IPS-NIHi7 (cell line): ENCODE measurements around the gene IMPACT.
A peak's percentile ranks its signal among the peaks of the same experiment; 100 is the strongest.

Experiments
- DNase-seq: peaks from one replicate; pipeline ENCODE4 v3.0.0; 2012; ENCODE audit warnings: mixed read lengths; ENCODE audit errors: extremely low spot score

IMPACT gene, protein sequence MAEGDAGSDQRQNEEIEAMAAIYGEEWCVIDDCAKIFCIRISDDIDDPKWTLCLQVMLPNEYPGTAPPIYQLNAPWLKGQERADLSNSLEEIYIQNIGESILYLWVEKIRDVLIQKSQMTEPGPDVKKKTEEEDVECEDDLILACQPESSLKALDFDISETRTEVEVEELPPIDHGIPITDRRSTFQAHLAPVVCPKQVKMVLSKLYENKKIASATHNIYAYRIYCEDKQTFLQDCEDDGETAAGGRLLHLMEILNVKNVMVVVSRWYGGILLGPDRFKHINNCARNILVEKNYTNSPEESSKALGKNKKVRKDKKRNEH

DNA sequence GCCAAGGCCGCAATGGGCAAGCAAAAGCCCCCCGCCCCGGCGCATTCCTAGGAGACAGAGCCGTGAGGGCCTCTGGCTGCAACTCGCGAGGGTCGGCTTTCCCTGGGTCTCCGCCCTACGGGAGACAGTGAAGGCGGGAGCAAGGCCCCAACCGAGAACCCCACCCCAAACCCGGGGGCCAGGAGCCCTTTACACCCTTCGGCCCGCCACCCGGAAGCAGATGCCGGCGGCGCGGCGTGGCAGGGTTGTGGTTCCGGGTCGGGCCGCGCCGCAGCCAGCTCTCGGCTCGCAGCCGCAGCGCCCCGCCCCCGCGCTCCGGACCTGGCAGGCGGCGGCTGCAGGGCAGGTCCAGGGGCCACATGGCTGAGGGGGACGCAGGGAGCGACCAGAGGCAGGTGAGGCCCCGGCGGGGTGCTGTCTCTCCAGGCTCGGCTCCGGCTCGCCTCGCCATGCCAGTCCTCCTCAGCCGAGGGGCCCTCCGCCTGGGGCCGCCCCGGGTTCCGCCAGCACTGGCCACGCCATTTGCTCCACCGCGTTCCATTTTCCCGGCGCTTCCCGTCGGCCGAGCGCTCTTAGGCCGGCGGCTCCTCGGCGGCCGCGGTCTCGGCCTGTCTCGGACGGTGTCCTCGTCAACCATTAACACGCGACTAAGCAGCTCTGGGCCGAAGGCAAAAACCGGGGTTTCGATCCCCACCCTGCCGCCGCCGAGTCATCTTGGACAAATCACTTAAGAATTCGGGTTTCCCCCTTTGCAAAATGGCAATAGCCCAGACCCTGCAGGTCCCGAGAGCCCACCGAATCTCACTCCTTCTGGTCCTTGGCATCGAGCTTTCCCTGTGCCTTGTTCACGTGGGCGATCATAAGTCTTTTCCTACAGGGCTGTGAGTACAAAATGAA is at the start of gene IMPACT:
TSS of gene IMPACT (plus strand) at position 273 of the 897 bp plus-strand sequence. CDS start at position 360, 87 bp downstream.
- DNase-seq: peak; percentile 97

DNA sequence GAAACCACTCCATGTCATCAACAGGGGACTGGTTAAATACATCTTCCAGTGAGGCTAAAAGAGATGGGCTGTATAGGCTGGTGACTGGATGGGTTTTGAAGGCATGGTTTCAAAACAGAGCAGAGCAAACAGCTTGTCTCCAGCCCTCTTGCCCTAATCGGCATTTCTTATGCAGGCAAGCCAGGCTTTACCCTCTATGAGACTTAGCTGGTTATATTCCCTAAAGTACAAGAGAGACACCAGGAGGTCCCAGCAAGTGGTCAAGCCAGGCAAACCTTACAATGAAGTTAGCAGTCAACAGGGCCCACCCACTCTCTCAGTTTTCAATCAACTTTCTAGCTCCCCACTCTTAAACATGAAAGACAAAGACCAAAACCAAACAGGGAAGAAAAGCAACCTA is 47.9 kb upstream of the IMPACT start:
- peak; percentile 60 for DNase-seq

DNA sequence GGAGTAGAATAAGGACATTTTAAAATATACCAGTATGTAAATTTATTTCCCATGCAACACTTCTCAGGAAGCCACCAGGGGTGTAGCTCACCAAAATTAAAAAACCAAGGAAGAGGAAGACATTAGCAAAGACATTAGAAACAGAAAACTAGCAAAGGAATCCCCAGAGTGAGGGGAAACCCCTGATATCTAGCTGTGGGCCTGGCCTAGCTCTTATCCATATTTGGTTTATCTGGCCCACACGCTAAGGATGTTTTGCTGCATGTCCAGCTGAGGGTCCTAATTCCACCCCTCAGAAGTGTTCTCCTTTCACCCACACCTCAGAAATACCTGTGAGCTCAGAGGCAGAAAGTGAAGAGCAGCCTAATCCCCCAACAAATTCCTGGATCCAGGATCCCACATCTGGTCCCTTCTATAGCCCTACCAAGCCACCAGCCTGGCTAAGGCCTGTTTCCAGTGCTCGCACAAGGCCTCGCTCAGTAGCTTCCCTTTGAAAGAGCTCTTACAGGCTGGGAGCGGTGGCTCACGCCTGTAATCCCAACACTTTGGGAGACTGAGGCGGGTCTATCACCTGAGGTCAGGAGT is 46.2 kb upstream of the IMPACT start:
- peak; percentile 38 for DNase-seq

DNA sequence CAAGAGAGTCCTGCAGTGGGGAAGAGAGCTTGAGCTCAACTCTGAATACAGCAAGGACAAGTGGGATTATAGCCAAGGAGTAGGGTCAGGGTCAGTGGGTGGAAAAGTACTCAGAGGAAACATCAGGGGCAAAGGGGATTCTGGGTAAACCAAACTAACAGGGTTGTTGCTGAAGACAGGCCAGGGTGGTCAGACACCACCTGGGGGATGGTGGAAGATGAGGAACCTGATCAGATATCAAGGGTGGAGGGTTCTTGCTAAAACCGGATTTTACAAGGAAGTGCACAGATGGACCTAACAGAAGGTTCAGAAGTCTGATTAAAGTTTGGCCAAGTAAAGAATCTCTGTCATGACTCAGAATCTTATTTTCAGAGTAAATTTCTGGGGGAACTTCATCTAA is 45.3 kb upstream of the IMPACT start:
- no peak for DNase-seq

- DNase-seq: no peak
Measured at GRCh38 chr18:24386681-24387080, 39.8 kb upstream of the IMPACT start.

DNA sequence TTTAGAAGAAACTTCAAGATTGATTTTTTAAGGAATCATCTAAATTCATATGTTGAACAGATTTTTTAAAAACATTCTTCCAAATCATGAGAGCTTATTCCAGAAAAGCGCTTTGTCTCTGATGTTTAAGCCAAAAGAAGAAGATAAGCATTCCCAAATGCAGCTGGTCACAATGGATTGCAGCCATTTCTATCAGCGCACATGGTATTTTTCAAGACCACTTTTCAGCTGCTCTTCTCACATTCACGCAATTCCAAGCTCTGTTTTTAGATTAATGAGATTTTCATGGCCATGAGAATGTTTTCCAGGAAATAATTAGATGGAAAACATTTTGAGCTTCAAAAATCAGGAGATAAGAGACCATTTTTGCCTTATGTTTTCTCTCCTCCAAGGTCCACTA is 37.5 kb upstream of the IMPACT start:
- no peak for DNase-seq

DNA sequence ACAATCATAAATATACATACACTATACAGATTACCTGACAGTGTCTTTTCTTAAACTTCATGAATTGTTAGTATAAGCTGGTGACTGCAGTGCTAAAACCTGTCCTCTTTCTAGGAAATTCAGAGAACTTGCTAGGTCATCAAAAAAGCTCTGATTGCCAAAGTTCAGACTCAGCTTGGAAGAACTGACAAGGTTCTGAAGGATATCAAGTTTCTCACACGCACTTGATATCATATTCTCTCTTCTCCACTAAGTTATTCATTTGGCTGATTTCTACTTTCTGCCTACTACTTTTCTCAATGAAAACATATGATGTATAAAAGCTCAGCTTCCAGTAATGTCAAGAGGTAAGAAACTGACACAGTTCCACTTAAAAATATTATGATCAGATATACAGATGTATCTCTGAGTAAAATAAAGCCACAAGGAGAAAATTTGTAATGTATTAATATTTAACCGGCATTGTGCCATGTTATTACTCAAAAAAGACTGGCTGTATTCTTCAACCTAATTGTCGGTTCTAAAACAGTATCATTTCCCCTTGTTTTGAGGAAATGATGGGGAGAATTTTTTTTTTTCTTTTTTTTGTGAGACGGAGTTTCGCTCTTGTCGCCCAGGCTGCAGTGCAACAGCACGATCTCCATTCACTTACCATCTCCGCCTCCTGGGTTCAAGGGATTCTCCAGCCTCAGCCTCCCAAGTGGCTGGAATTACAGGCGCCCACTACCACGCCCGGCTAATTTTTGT is 31.2 kb upstream of the IMPACT start:
- no peak for DNase-seq

DNA sequence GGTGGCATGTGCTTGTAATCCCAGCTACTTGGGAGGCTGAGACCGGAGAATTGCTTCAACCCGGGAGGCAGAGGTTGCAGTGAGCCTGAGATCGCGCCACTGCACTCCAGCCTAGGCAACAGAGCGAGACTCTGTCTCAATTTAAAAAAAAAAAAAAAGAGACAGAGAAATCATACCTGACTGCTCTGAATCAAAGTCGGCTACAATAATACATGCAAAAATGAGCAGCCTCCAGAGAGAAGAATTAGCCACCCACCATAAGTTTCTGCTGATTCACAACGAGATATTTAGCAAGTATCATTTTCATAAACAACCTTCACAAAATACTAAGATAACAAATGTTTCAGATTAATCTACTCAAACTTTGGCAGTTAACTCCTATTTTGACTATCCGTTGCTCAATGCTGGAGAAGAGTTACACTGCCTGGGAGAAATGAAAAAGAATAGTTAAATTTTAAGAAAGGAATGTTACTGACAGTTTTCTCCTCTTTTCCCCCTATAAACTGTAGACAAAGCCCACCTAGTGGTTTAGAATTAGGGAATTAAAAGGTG is 30.3 kb upstream of the IMPACT start:
- no peak for DNase-seq

DNA sequence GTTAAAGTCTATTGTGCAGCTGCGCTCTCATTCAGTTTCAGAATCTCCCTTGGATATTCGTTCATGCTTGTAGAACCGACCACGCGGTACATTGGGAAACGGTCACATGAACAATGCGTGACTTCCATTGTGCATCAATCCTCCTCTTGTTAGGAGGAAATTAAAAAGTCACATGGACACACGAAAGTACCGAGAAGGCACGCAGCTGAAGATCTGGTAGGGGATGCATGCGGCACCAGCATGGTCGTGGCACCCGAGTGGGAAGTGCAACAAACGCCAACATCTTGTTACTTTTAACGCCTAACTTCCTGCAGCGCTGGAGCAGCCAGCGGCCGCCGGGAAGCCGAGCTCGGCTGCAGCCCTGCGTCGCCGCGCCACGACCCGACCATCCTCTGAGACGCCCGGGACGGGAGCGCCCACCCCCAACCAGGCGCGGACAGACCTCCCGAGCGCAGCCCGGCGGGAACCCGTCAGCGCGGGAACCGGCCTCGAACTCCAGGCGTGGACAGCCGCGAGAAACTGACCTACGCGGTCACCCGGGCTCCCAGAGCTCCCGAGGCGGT is 29.3 kb upstream of the IMPACT start:
- peak; percentile 33 for DNase-seq

GRCh38 chr18:24397694-24398368 is 28.6 kb upstream of the IMPACT start, which contains the start of gene OSBPL1A:
OSBPL1A (minus strand) TSS chr18:24397824; CDS start chr18:24377533, 20,291 bp downstream.
- DNase-seq: peak; percentile 98

DNA sequence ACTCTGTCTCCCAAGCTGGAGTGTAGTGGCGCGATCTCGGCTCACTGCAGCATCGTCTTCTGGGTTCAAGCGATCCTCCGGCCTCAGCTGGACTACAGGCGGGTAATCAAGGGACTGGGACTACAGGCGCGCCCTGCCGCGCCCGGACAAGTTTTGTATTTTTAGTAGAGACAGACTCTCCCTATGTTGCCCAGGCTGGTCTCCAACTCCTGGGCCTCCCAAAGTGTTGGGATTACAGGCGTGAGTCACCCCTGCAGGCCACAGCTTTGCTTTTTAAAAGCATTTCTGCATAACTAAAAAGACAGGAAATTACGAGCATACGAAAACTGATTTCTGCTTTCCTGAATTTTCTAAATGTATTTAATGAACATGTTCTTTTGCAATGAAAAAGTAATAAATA is 27.9 kb upstream of the IMPACT start:
- no peak for DNase-seq

- no peak for DNase-seq
Measured at GRCh38 chr18:24400587-24400986, 25.9 kb upstream of the IMPACT start.

- peak; percentile 49 for DNase-seq
Measured at GRCh38 chr18:24402209-24402785, 24.2 kb upstream of the IMPACT start.

- DNase-seq: no peak
Measured at GRCh38 chr18:24403076-24403475, 23.4 kb upstream of the IMPACT start.

DNA sequence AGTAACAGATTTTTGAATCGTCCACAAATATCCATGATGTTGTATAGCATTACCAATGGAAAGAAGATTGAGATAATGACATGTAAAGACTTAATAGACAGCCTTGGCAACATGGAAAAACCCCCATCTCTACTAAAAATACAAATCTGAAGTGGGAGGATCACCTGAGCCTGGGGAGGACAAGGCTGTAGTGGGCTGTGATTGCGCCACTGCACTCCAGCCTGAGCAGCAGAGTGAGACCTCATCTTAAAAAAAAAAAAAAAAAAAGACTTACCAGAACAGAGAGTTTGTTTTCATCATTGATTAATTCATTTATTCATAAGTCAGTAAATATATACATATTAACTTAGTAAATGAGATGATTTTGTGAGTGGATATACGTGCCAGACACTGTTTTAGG is 21.9 kb upstream of the IMPACT start:
- DNase-seq: no peak

DNA sequence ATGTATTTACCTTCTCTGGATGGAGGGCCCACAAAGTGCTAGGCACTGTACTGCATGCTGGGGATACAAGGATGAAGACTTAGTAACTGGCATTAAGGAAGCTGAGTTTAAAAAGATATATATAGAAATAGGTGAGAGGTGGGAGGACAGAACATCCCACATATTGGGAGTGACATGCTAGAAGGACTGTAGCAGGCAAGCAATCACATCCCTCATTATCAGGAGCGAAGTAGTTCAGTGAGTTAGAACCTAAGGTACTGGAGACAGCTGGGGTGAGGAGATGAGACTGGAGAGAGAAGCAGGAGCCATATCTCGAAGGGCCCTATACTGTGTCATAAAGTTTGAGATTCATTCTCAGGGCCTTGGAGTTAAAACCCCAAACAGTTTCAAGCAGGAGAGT is 18.0 kb upstream of the IMPACT start:
- no peak for DNase-seq

- peak; percentile 61 for DNase-seq
Measured at GRCh38 chr18:24413148-24413547, 13.3 kb upstream of the IMPACT start.

- no peak for DNase-seq
Measured at GRCh38 chr18:24414349-24415003, 12.0 kb upstream of the IMPACT start.

DNA sequence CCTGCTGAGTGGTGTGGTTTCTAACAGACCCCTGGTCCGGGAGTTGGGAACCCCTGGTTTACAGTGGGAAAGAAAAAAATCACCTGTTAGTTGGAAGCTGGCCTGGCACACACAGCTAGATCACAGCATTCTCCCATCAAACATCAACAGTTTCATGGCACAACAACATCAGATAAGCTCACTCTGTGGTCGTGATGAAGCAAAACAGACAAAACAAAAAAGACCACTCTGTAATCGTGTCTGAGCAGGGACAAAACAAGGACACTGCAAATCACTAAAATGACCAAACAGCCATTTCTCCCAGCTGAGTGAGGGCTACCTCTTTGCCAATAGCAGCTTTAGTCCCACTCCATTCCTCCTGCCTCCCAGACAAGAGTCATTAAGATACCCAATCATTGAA is 9.0 kb upstream of the IMPACT start:
- DNase-seq: no peak

GRCh38 chr18:24420551-24420950 is 5.9 kb upstream of the IMPACT start:
- DNase-seq: no peak
